ENCODE results near the gene DDIAS.
"Not testable (repeated sequence)": the region's sequence is repeated elsewhere in the genome, so short reads cannot be mapped to it uniquely, and the experiment has no call there.

Gene DDIAS

DNA sequence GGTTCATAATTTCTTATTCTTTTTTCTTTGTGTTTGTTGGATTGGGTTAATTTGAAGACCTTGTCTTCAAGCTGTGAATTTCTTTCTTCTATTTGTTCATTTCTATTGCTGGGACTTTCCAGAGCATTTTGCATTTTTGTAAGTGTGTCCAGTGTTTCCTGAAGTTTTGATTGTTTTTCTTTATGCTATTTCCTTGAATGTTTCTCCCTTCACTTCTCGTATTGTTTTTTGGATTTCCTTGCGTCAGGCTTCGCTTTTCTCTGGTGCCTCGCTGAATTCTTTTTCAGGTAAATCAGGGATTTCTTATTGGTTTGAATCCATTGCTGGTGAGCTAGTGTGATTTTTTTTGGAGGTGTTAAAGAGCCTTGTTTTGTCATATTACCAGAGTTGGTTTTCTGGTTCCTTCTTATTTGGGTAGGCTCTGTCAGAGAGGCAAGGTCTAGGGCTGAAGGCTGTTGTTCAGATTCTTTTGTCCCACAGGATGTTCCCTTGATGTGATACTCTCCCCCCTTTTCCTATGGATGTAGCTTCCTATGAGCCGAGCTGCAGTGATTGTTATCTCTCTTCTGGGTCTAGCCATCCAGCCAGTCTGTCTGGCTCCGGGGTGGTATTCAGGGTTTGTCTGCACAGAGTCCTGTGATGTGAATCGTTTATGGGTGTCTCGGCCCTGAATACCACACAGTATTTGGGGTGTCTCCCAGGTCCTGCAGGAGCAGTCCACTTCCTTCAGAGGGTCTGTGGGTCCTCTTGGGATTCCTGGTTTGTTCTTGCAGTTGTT lies 21.0 kb downstream of the DDIAS start:
- not testable (repeated sequence) for DNase-seq

DNA sequence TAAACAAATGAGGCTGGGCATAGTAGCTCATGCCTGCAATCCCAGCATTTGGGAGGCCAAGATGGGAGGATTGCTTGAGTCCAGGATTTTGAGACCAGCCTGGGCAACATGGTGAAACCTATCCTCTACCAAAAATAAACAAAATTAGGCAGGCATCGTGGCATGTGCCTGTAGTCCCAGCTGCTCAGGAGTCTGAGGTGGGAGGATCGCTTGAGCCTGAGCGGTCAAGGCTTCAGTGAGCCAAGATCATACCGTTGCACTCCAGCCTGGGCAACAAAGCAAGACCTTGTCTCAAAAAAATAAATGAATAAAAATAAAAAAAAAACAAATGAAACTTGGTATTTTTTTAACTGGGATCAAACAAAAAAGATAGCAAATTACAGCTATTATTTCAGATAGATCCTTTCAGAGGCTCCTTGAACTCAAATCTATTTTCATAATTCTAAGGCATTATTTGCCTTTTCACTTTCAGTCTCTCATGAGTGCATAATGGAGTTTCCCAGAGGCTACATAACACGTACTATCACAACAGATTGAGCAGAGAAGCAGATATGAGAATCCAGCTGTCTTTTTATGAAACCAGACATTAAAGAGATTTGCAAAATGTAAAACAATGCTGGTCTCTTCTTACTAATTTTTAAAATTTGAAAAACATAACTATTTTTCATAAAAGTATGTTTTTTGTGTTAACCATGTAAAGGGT lies 23.1 kb downstream of the DDIAS start:
- no peak for DNase-seq

DNA sequence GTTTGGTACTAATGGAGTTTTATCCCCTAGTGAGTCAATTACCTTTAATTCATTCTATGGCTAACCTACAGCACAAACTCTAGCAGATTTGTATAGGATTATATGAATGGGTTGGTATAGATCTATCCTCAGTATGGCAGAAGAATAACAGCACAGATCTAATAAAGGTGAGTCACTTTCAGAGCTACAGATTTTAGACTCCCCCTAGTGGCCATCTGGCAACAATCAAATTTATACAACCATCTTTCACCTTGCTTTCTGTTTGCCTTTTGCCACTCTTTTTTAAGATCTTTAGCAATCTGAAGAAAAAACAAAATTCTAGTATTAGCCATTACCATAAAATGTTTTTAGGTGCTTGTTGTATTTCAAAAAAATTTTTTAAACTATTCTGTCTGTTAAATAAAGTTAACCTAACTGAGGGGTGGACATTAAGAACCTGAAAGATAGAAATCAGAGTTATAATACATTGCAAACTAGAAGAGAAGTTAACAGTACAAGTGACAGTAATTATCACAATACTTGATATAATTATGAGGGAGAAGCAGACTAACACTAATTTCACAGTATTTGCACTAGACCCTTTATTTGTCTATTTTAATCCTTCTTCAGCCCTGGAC lies 25.8 kb downstream of the DDIAS start:
- DNase-seq, result peak; percentile 68

DNA sequence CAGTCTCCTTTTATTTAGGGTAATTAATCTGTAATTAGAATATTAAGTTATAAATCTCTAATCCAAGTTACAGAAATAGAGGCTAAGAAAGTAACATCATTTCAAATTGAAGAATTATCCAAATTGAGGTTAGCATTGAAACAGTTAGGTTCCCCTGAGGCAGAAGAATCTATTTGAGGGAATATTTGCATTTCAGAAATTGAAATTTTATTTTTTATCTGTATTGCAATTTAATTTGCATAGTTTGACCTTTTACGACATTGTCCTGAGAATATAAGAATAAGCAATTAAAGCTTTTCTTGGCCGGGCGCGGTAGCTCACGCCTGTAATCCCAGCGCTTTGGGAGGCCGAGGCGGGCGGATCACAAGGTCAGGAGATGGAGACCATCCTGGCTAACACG lies 27.6 kb downstream of the DDIAS start:
- DNase-seq, result no peak

DNA sequence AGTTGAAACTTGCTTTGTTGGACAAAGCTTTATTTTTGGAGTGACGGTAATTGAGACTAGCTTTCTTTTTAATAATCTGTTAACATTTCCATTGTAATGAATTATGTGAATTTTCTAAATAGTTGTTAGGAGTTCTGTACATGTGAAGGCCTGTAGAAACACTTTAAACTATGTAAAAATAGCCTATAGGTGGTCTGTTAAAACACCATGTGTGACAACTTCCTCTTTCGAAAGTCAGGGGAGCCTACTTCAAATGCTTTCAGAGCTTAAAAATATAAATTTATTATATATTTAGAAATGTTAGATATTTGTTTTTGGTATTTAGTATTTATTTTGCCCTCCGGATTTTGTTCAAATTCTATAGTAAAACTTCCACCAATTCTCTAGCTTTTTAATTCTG lies 28.7 kb downstream of the DDIAS start:
- DNase-seq, result no peak

DNA sequence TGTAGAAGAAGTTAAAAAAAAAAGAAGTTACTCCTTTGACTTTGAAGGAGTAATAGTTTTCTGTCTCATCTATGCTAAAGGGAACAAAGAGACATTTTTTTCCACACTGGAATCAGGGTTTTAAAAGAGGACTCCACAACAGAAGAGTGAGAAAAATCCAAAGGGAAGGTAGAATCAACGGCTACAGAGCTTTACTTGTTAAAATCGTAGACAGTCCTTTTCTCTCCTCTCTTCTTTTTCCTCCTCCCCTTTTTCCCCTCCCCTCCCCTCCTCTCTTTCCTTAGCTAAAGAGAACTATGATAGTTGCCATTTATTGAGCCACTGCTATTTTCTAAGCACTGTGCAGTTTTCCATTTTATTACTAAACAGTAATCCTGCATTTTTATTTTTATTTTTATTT lies 29.2 kb downstream of the DDIAS start:
- DNase-seq, result no peak

DNA sequence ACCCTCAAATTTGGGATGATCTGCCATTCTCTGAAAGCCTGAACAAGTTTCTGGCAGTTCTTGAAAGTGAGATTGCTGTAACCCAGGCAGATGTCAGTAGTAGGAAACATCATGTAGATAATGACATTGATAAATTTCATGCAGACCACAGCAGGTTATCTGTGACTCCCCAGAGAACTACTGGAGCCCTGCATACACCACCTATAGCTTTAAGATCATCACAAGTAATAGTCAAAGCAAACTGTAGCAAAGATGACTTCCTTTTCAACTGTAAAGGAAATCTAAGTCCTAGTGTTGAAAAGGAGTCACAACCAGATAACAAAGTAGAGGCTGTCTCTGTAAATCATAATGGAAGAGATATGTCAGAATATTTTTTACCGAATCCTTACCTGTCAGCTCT lies 31.0 kb downstream of the DDIAS start:
- no peak for DNase-seq

DNA sequence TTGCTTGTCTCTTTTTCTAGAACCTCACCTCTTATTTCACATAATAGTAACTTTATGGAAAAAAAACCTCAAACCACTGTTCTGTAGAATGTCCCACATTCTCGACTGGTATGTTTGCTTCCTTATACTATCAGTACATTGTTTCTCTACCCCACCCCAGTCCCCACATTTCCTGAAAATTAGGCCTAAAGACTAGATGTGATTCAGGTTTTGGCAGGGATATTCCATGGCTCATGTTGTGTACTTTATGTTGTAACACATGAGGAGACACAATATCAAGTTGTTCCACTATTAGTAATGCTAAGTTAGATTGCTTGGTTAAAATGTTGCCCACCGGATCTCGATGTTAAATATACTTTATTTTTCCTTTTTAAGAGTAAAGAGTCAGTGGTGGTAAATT lies 34.7 kb downstream of the DDIAS start:
- DNase-seq, result no peak

DNA sequence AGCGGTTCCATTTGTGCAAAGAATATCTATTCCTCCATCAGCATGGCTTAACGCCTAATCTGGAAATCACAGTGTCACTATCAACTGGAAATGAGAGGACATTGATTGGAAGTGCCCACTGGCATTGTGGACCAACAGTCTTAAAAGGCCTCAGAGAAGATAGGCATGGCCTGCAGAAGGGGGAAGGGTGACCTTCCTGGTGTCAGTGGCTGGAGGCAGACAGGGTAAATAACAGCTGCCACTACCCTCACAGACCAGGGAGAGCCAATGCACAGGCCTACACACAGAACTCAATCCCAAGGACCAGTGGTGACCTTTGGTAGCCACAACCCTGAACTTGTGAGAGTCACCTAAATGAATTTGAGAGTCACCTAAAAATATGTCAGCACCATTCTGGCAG lies 36.0 kb downstream of the DDIAS start:
- DNase-seq, result no peak

DNA sequence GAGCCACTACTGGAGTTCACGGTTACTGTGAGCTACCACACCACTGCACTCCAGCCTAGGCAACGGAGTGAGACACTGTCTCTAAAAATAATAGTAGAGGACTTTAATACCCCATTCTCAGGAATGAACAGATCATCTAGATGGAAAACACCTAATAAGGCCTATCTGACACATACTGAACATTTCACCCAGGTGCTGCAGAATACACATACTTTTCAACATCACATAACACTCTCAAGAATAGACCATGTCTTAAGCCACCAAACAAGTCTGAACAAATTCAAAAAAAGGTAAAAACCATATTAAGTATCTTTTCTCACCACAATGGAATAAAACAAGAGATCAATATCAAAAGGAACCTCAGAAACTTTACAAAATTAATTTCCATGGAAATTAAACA lies 37.9 kb downstream of the DDIAS start:
- no peak for DNase-seq

DNA sequence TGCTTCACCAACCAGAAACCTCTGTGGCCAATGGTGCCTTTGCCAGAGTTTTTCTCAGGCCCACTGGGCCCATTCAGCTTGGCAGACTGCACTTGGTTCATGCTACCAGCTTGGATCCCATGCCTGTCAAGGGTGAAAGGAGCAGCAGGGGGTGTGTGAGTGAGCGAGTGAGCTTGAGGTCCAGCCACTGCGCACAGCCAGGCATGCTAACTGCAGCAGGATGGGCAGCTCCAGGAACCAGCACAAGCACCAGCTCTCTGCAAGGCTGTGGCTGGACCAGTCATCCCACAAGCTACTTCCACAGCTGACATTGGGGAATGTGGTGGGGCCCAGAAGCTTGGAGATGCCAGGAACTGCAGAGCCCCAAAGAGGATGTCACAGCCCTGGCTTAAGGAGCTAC lies 40.8 kb downstream of the DDIAS start:
- no peak for DNase-seq

DNA sequence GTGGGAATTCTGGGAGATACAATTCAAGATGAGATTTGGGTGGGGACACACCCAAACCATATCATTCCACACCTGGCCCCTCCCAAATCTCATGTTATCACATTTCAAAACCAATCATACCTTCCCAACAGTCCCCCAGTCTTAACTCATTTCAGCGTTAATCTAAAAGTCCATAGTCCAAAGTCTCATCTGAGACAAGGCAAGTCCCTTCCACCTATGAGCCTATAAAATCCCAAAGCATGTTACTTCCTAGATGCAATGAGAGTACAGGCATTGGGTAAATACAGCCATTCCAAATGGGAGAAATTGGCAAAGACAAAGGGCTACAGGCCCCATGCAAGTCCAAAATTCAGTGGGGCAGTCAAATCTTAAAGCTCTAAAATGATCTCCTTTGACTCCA lies 41.9 kb downstream of the DDIAS start:
- not testable (repeated sequence) for DNase-seq

DNA sequence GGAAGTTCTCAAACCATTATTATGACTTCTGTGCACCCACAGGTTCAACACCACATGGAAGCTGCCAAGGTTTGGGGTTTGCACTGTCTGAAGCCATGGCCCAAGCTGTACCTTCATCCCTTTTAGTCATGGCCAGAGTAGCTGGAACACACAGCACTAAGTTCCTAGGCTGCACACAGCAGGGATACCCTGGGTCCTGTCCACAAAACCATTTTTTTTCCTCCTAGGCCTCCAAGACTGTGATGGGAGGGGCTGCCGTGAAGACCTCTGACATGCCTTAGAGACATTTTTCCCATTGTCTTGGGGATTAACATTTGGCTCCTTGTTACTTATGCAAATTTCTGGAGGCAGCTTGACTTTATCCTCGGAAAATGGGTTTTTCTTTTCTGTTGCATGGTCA lies 42.7 kb downstream of the DDIAS start:
- no peak for DNase-seq

DNA sequence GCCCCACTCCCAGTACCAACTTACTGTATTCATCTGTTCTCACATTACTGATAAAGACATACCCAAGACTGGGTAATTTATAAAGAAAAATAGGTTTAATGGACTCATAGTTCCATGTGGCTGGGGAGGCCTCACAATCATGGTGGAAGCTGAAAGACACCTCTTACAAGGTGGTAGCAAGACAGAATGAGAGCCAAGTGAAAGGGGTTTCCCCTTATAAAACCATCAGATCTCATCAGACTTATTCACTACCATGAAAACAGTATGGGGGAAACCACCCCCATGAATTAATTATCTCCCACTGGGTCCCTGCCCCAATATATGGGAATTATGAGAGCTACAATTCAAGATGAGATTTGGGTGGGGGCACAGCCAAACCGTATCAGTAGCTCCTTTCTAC lies 43.5 kb downstream of the DDIAS start:
- not testable (repeated sequence) for DNase-seq

DNA sequence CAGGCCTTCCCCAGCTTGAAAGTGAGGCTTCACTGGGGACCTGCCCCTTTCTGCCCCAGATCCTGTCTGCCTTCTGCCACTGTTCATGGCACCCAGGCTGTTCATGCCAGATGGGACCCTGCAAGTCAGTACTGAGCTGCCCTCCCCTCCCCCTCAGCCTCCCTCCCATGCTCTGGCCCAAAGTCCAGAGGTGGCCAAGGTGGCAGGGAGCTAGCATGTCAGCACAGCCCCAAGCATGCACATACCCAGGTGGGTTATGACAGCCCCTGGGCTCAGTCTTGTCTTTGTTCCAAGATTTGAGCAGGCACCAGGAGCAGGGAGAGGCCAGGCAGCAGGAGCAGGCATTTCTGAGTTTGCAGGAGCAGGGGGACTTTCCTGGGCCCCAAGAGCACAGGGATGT lies 44.1 kb downstream of the DDIAS start:
- DNase-seq, result peak; percentile 7

DNA sequence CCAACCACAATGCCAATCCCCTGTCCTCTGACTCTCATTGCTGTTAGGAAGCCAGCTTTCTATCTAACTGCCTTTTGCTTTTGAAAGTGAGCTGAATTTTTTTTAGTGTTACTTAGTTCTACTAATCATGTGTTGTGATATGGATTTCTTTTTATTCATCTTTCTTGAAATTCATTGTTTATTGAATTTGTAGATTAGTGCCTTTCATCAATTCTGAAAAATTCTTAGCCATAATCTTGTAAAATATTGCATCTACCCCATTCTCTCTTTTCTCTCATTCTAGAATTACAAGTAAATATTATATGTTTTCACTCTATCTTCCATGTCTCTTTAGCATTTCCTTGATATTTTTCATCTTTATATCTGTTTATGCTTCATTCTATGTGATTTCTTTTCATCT lies 47.8 kb downstream of the DDIAS start:
- DNase-seq, result no peak

DNA sequence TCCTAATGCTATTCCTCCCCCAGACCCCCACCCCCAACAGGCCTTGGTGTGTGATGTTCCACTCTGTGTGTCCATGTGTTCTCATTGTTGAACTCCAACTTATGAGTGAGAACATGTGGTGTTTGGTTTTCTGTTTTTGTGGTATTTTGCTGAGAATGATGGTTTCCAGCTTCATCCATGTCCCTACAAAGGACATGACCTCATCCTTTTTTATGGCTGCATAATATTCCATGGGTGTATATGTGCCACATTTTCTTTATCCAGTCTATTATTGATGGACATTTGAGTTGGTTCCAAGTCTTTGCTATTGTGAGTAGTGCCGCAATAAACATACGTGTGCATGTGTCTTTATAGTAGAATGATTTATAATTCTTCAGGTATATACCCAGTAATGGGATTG lies 49.0 kb downstream of the DDIAS start:
- DNase-seq, result not testable (repeated sequence)

DNA sequence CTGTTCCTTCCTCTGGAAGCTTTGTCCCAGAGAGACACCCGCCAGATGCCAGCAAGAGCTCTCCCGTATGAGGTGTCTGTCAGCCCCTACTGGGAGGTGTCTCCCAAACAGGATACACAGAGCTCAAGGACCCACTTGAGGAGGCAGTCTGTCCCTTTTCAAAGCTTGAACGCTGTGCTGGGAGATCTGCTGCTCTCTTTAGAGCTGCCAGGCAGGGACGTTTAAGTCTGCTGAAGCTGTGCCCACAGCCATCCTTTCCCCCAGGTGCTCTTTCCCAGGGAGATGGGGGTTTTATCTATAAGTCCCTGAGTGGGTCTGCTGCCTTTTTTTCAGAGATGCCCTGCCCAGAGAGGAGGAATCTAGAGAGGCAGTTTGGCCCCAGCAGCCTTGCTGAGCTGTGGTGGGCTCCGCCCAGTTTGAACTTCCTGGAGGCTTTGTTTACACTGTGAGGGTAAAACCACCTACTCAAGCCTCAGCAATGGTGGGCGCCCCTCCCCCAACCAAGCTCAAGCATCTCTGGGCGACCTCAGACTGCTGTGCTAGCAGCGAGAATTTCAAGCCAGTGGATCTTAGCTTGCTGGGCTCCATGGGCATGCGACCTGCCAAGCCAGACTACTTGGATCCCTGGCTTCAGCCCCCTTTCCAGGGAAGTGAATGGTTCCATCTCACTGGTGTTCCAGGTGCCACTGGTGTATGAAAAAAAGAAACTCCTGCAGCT lies 54.4 kb downstream of the DDIAS start:
- DNase-seq, result peak; percentile 8

DNA sequence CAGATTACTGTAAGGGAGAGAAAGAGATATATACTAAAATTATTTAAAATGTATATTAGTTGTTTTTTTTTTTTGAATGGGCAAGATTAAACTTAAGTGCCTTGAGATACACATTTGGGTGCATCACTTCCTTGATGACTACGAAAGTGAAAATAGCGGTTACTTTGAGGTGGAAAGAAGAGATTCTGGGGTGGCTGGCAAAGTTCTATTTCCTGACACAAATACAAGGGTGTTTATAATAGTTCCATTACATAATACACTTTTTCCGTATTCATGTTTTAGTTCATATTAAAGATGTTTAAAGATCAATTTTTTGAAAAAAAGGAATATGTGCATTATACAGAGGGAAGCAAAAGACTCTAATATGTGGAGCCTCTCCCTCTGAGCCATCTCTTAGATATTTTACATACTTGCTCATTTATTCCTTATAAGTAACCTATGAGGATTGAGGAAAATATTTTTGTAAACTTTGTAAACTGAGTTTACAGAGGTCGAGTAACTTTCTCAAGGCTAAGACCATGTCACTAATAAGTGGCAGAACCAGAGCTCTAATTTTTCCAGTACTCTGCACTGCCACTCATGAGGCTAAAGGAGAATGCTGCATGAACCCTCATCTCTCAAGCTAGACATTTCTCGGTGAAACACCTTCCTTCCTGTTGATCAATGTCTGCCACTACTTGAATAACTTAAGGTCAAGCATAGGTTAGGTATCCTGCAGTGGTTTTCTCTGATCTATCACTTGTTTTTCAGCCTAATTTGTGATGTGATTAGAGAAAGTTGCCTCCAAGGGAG lies 58.6 kb downstream of the DDIAS start:
- no peak for DNase-seq

DNA sequence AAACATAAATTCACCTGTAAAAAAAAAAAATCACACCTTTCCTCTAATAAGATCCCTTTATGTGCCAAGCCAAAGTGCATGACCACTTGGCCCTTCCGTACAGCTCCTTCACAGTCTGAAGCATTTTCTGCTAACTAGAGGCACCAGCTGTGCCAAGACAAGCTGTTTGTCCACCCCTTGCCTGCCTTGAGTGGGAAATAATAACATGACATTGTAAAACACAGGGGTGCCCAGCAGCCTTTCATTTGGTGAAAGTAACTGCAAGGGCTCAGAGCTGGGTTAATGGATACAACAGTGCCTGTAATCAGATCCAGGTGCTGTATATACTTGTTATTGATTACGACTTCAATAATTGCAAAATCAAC lies 59.2 kb downstream of the DDIAS start:
- DNase-seq, result peak; percentile 24

DNA sequence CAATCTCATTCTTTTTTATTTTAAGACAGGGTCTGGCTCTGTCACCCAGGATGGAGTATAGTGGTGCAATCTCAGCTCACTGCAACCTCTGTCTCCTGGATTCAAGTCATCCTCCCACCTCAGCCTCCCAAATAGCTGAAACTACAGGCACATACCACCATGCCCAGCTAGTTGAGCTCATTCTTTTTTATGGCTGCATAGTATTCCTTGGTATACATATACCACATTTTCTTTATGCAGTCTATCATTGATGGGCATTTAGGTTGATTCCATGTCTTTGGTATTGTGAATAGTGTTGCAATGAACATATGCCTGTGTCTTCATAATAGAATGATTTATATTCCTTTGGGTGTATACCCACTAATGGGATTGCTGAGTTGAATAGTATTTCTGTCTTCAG lies 60.5 kb downstream of the DDIAS start:
- not testable (repeated sequence) for DNase-seq

DNA sequence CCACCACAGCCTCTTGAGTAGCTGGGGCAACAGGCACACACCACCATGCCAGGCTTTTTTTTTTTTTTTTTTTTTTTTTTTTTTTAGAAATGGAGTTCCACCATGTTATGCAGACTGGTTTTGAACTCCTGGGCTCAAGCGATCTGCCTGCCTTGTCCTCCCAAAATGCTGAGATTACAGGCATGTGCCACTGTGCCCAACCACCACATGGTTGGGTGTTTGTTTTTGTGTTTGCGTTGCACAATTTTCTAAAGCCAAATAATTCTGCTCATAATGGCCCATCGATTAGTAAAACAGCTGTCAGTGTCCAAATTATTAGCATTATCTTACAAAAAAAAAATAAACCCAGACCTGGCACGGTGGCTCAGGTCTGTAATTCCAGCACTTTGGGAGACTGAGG lies 65.8 kb downstream of the DDIAS start:
- no peak for DNase-seq

DNA sequence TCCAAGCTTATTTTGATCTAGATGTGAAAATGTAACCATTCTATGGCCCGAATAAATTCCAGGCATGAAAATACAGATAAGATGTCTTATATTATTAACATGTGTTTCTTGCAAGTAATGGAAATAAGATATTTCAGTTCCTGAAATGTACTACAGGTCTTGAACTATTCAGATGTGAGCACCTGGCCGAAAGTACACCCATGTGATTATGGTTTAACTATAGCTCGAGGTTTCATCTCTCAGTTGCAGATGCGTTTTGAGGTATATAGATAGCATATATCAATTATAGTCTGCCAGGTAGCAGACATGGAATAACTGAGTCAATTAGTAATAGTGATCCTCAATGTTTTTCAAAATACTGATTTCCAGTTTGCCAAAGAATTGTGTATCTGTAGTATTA lies 68.3 kb downstream of the DDIAS start:
- DNase-seq, result no peak

Data from NCI-H82 (cell line).